Stimulated activated CD4-positive, alpha-beta T cell treated with anti-CD3 and anti-CD28 coated beads, Interleukin-2, amount 100 ng/mL, for 48 hours (primary cell): ENCODE results near the gene MYCBPAP.

ENCODE experiments used
- DNase-seq, 2 donors: peaks; one replicate each; pipeline ENCODE4 v3.0.0-alpha.2; 2020

Gene MYCBPAP

GRCh38 chr17:50520483-50520882, 12.2 kb downstream of the MYCBPAP start:
- no peak for DNase-seq

GRCh38 chr17:50521514-50521913, 13.3 kb downstream of the MYCBPAP start:
- DNase-seq = no peak

- DNase-seq = no peak
Measured at GRCh38 chr17:50522766-50523165, 14.5 kb downstream of the MYCBPAP start.

- no peak for DNase-seq
Measured at GRCh38 chr17:50523208-50523607, 15.0 kb downstream of the MYCBPAP start.

- no peak for DNase-seq
Measured at GRCh38 chr17:50524838-50525237, 16.6 kb downstream of the MYCBPAP start.

- DNase-seq = no peak
Measured at GRCh38 chr17:50527155-50527762, 19.0 kb downstream of the MYCBPAP start.

GRCh38 chr17:50527949-50528474, 19.8 kb downstream of the MYCBPAP start:
- no peak for DNase-seq

GRCh38 chr17:50529849-50530248, 21.6 kb downstream of the MYCBPAP start:
- no peak for DNase-seq

- no peak for DNase-seq
Measured at GRCh38 chr17:50531428-50532025, 23.3 kb downstream of the MYCBPAP start.

- no peak for DNase-seq
Measured at GRCh38 chr17:50532452-50533024, 24.3 kb downstream of the MYCBPAP start, which contains the start of gene EPN3. Gene EPN3, plus strand, starts transcription at chr17:50532735. Its CDS starts 3,822 bp downstream, at chr17:50536557.

GRCh38 chr17:50533185-50533584, 24.9 kb downstream of the MYCBPAP start:
- DNase-seq = no peak

GRCh38 chr17:50533720-50534148, 25.5 kb downstream of the MYCBPAP start:
- DNase-seq = no peak

- no peak for DNase-seq
Measured at GRCh38 chr17:50534222-50534978, 26.2 kb downstream of the MYCBPAP start.

- no peak for DNase-seq
Measured at GRCh38 chr17:50534979-50535326, 26.7 kb downstream of the MYCBPAP start.

GRCh38 chr17:50535407-50535806, 27.2 kb downstream of the MYCBPAP start:
- DNase-seq = no peak

GRCh38 chr17:50536683-50537646, 28.7 kb downstream of the MYCBPAP start:
- DNase-seq = no peak

- DNase-seq = no peak
Measured at GRCh38 chr17:50537721-50538548, 29.7 kb downstream of the MYCBPAP start.

GRCh38 chr17:50538549-50539410, 30.5 kb downstream of the MYCBPAP start:
- DNase-seq = no peak

GRCh38 chr17:50539762-50540559, 31.7 kb downstream of the MYCBPAP start:
- no peak for DNase-seq
